Endometrial microvascular endothelial cells (primary cell): Measurements from ENCODE around the gene TXNRD1. TPM values are rescaled to one million over a fixed set of nuclear protein-coding genes. Genes with fewer than 3 reads are reported as not detected.

ENCODE experiments used
- in situ Hi-C: cut with HindIII; loops from 2 replicates; pipeline ENCODE4 v1.10.0; 2017; ENCODE audit warnings: low sequenced_read_pairs, low pct_unique_long_range_greater_than_20kb; ENCODE audit errors: inconsistent ontology term
- total RNA-seq: library from RNA; depleted of rRNA; stranded (reverse); fragments of >200 nt; gene quantifications from one replicate; pipeline ENCODE4 v1.2.3, GENCODE V29; 2015; ENCODE audit errors: inconsistent ontology term

The TXNRD1 gene
- total RNA-seq, 1 donor from 2014 or later = 966 TPM

DNA sequence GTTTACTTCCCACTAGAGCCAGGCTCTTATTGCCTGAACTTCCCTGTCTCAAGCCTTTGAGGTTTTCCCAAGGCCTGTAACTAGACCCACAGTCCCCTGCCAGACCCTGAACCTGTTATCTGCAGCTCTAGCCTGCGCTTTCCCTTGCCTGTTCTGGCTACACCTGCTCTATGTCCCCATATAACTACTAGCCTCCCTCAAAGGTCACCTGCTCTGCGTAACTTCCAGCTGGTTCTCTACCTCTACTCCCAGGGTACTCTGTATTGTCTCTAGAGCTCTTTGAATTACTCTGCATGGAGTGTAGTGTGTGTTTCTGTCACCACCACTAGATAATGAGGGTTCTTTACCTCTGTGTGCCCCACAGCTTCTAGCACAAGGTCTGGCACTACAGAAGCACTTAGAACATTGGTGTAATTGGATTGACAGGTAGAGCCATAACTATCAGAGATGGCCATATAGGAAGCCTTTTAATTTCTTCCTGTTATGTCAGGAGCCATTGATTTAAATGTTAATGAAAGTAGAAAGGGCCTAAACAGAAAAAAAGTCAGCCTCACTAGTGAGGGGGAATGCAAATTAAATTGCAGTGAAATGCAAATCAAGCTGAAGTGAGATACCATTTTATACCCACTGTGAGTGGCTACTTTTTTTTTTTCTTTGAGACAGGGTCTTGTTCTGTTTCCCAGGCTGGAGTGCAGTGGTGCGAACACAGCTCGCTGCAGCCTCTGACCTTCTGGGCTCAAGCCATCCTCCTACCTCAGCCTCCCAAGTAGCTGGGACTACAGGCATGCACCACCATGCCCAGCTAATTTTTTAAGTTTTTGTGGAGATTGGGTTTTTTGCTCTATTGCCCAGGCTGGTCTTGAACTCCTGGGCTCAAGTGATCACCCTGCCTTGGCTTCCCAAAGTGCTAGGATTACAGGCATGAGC, 135.7 kb downstream of the TXNRD1 start:
- in situ Hi-C loops = no loop called here

DNA sequence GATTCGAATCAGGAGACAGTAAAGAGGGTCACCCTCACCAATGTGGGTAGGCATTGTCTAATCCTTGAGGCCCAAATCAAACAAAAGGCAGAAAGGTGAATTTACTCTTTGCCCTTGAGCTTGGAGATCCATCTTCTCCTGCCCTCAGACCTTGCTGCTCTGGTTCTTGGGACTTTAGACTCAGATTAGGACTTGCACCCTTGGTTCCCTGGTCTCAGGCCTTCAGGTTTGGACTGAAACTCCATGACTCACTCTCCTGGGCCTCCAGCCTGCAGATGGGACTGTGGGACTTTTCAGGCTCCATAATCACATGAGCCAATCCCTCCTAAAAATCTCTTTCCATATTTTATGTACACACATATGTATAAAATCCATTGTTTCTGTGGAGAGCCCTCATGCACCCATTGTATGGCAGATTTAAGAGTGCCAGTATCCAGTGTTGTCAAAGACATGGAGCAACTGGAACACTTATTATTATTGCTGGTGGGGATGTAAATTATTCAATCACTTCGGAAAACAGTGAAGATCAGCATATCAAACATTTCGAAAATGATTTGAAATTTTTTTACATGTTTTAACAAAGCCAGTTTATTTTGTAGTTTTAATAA, 136.6 kb downstream of the TXNRD1 start:
- in situ Hi-C loops = no loop called here

DNA sequence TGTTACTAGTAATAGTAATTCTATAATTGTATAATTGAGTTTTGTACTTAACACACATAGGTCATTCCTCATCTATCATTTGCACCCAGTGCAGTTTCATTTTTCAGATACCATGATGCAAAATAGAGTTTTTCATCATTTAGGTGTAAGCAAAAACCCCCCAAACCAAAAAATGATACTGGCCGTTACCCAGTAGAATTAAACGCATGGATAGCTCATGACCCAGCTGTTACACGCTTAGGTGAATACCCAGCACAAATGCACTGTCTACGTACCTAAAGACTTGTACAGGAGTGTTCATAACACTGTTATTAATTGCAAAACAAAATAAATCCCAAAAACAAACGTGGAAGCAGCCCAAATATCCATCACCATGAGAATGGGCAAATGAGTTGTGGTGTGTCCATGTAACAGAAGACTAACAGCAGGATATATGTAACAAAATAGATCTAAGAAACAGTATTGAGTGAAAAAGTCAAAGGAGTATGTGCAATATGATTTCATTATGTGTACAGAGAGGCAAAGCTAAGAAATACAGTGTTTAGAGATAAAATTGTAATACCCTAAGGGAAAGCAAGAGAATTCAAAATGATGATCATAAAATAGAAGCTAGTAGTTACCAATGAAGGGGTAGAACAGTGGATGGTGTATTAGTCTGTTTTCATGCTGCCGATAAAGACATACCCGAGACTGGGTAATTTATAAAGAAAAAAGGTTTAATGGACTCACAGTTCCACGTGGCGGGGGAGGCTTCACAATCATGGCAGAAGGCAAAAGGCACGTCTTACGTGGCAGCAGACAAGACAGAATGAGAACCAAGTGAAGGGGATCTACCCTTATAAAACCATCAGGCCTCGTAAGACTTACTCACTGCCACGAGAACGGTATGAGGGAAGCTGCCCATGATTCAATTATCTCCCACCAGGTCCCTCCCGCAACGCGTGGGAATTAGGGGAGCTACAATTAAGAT, 137.7 kb downstream of the TXNRD1 start:
- in situ Hi-C loops = no loop called here

DNA sequence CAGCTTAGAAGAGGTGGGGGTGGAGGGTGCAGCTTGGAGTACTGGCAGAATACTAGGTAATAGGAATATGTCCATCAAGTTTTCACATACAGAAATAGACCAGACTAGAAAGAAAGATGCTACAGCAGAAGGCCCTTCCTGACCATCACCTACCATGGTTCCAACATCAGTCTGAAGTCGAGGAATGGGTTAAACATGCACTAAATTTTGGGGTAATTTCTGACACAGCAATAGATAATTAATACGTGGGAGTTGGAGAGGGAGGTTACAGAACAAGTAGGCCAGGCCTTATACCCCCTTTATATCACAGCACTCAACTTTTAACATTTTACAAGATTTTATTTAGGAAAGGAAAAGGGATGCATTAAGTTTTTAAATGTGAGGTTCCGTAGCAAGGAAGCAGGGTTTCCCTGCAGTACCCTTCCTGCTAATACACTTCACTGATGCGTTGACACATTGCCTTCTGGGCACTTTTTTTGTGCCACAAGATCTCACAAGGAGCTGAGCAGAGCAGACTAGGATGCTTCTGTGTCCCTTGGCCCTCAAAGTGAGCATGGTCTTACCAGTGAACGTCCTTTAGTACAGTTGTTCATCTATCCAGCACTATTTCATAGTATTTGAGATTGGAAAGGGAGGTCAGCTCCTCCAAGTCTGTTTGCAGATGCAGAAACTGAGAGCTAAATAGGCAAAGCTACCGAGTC, 138.7 kb downstream of the TXNRD1 start:
- in situ Hi-C loops = no loop called here

DNA sequence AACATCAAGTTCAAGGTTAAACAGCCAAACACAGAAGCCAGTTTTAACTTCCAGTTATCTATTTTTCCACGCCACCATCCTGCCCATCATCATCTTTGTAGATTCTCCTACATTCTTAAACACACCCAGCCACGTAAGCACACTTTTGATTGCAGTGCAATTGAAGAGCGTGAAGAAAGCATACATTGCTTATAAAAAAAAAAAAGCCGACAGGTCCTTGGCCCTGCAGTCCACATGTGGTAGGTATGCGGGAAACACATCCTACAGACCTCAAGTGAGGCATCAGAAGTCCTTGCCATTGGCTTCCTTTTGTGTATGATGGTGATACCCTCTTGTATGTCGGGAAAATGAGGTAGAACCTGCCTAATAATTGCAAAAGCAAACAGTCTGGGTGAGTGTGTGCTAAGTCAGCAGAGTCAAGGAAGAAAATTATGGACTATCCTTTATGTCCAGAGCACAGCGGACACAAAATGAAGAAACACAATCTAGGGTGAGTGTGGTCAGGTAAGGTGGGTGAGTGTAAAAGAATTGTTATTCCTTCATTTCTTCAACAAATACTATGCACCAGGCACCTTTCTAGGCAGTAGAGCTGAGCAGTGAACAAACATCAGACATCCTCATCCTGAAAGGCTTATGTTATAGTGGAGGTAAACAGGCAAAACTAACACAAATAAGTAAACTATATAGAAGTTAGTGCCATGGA, 139.4 kb downstream of the TXNRD1 start:
- in situ Hi-C loops = no loop called here

DNA sequence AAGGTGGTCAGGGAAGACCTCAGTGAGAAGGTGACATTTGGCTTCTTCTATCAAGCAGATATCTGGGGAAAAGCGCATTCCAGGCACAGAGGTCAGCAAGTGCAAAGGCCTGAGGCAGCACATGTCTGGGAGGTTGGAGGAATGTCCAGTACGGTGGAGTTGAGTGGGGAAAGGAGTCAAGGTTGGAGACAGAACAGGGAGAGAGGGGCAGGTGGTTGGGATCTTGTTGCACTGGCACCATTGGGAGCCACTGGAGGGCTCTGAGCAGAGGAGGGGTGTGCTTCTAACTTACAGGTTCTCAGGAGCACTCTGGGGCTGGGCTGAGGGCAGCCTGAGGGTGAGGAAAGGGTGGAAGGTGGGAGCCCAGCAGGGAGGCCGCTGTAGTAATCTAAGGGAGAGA, 140.1 kb downstream of the TXNRD1 start:
- in situ Hi-C loops = no loop called here

DNA sequence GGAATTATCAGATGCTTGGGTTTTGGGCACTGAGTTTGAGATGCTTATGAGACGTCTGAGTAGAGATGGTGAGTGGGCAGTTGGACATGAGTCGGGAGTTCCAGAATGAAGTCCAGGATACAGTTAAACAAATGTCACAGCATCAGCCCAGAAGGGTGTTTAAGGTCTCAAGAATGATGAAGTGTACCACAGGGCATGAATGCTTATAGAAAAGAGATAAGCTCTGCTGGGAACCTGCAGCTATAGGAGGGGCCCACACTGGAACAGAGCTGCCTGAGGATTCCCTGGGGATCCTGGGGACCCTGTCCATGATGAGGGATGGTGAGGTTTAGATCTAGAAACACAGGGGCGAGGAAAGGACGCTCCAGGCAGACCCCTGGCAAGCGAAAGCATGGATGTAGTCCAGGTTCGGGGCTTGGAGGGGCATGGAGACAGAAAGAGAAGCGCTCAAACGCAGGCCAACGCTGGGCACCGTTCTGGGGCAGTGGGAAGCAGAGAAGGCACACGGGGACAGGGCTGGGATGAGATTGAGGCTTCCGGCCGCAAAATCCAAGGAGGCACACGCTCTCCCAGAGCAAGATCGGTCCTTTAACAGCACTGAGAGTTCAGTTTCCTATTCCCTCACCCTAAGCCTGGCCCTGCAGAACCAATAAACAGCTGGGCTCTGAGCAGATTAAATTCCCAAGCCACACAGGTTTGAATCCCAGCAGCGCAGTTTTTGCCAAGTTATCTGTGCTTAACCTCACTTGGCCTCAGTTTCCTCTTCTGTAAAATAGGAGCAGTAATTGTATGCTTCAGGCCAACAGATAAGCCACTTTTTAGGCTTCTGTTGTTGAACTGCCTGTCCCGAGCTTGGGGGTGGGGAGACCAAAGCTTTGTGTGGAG, 140.9 kb downstream of the TXNRD1 start:
- in situ Hi-C loops = no loop called here

DNA sequence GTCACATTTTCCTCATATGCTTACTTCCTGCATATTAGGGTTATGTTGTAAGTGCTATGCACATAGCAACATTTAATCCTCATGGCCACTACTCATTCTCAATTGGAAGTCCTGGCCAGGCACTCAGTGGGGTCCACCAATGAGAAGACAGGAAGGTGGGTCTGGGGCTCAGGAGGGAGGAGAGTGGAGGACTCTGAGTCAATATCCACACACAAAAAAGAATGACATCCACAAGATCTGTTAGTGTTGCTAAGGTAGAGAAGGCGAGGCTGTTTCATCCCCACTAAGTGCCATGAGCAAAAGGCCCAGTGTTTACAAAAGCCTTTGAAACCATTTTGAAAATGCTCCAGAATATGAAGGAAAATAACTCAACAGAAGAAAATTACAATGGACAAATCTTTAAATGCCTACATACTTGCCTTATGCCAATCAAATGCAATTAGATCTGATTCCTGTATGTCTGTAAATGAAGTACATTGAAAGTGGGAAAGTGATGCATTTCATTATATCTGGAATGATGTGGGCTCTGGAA, 141.9 kb downstream of the TXNRD1 start:
- in situ Hi-C loops = no loop called here

DNA sequence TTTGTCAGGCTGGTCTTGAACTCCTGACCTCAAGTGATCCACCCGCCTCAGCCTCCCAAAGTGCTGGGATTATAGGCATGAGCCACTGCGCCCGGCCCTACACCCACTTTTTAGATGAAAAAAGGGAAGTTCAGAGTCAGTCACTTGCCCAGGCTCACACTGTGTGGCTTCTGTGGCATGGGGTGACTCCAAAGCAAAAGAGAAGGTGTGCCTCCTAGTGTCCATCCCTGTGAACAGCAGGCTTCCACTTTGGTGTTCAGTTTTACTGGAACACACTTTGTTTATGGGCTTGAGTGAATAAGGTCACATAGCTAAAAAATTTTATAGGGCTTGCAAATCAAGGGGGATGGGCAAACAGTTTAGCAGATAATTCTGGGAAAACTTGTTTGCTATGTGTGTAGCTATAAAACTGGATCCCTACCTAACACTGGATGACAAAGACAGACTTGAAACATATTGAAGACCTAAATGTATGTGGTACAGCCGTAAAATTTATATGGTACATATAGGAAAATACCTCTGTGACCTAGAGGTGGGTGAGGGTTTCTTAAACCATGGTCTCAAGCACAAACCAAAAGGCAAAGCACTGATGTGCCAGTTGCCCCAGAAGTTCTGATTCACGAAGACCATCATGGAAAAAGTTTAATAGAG, 142.9 kb downstream of the TXNRD1 start:
- in situ Hi-C loops = no loop called here

DNA sequence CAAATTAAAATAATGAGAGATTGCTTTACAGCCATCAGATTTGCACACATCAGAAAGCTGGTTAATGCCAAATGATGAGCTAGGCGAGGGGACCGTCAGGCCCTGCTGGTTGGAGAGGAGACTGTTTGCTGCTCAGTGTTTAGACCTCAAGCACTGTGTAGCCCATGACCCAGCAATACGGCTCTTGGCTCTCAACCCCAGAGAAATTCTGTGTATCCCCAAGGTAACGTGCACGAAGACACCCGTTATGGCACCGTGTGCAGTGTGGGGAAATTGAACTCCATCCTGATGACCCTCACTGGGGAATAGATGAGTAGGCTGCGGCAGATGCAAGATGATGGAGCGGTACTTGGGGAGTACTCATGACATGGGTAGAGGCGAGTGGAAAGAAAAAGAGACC, 143.6 kb downstream of the TXNRD1 start:
- in situ Hi-C loops = no loop called here

DNA sequence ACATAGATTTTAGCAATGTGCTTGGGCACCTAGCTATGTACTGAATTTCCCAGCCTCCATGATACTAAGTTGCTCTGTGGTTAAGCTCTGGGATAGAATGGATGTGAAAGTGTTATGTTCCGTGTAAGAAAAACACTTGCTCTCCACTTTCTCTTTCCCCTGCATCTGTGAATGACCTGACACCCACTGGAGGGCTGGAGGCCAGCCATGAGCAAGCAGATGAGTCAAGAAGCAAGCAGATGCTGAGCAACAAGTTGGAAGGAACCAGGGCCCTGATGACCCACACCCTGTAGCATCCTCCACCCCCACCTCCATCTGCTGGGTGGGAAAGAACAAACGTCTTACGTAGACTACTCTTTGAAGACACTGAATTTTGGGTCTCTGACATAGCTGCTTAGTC, 144.6 kb downstream of the TXNRD1 start:
- in situ Hi-C loops = no loop called here

DNA sequence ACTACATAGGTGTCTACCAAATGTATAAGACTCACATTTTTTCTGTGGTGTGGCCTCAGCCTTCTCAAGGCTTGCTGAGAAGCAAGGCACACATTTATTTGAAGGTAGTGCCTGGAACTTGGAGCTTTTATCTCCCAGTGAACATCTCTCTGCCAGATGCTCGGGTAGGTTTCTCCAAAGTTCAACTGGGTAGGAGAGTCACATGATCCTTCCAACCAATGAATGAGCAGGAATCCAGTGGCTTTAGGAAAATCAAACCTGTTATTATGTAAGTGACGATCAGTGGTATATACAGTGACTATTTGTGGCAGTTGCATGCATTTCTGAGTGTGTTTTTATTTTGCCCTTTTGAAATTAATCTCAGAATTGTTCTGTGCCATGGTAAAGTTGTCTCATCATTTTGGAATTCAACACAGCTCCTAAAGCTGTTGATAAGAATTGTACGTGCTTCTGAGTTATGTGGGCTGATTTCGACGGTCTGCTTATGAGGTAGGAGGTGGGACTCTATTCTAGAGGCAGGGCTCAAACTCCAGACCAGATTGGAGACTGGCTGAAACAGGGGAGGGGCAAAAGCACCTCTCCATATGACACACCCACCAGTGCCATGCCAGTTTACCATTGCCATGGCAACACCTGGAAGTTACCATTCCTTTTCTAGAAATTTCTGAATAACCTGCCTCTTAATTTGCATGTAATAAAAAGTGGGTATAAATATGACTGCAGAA, 145.6 kb downstream of the TXNRD1 start:
- in situ Hi-C loops = no loop called here

DNA sequence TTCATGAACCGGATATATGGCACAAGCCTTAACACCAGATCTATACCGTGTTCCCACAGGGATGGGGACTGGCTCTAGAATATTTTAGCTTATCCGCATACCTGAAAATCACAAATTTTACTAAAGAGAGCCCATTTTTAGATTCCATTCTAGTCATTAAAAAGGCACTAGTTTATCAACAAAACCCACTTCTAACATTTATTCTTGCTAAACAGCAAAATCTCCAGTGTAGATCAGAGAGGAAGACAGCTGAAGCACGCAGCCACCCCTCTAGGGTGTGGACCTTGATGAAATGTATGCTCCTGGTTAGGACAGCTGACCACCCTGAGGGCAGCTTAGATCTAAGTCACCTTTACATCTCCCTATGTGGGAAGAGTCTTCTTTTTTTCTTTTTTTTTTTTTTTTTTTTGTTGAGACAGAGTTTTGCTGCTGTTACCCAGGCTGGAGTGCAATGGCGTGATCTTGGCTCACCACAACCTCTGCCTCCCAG, 150.4 kb downstream of the TXNRD1 start:
- in situ Hi-C loops = no loop called here

DNA sequence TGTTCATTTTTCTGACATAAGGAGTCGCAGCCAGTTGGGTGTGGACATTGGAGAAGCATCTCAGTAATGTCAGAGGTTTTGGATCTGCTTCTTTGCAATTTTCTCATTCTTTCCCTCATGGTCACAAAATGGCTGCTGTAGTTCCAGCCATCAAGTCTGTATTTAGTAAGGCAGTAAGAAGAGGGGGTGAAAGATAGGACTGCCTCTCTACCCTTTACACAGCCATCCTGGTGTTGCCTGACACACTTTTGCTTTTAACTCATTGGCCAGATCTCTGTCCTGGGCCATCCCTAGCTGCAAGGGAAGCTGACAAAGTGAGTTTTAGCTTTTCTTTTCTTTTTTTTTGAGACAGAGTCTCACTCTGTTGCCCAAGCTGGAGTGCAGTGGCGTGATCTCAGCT, 154.1 kb downstream of the TXNRD1 start:
- in situ Hi-C loops = no loop called here

DNA sequence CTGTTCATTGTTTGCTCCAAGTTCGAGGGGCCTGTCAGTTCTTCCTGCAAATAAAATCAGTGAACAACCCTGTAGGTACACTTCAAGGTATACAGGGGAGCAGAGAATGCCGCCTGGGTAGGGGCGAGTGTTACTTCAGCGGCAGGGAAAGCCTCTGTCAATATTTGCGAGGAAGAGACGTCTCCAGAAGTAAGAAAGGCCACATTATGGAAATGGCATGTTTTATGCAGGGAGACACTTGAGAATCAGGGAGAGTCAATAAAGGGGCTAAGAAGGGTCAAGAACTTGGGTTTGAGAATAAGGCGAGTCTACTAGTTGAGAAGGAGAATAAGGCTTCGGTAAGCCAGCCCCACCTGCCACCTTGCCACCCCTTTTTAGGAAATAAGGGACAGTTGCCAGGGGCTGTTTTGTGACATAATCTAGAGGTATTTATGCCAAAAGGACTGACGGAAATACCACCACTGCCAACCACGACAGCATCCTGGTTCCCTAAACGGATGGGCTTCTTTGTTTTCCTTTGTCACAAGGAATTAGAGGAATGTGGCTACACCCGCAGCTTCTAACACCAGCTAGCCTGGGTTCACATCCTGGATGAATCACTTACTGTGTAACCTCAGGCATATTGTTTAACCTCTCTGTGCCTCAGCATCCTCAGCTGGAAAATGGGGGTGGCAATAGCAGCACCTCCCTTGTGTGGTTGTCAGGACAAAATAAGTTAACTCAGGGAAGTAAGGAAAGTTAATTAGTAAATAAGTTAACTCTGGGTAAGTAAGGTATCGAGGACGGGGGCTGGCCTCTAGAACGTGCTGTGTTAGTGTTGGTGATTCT, 155.7 kb downstream of the TXNRD1 start:
- in situ Hi-C loops = no loop called here
